Neural cell (in vitro differentiated cells): ENCODE results near the gene FMNL1.

Experiments
- EP300 ChIP-seq: fragments of 450-650 bp; conservative IDR thresholded peaks from 2 replicates; pipeline ENCODE4 v1.6.1; 2014; ENCODE audit warnings: antibody characterized with exemption, mild to moderate bottlenecking, moderate library complexity; ENCODE audit not compliant: poor library complexity, severe bottlenecking
- EZH2 ChIP-seq: fragments of 200-600, 300-800 bp; shearing (Covaris generic), sonication (generic); IDR thresholded peaks from 2 replicates; pipeline ENCODE4 v1.6.1; 2014; ENCODE audit warnings: antibody characterized with exemption, low read length, borderline replicate concordance, mild to moderate bottlenecking; ENCODE audit not compliant: insufficient read depth, poor library complexity, severe bottlenecking
- MXI1 ChIP-seq: fragments of 450-650 bp; conservative IDR thresholded peaks from 2 replicates; pipeline ENCODE4 v1.6.1; 2014; ENCODE audit warnings: antibody characterized with exemption, mild to moderate bottlenecking; ENCODE audit not compliant: poor library complexity, severe bottlenecking
- POLR2AphosphoS5 ChIP-seq: IDR thresholded peaks from 2 replicates; pipeline ENCODE4 v1.6.1; 2012
- RAD21 ChIP-seq: fragments of 450-650 bp; conservative IDR thresholded peaks from 2 replicates; pipeline ENCODE4 v1.6.1; 2014; ENCODE audit warnings: antibody characterized with exemption, mild to moderate bottlenecking, moderate library complexity
- REST ChIP-seq: IDR thresholded peaks from 2 replicates; pipeline ENCODE4 v1.6.1; 2012; ENCODE audit warnings: borderline replicate concordance
- SMC3 ChIP-seq: fragments of 450-650 bp; conservative IDR thresholded peaks from 2 replicates; pipeline ENCODE4 v1.6.1; 2014; ENCODE audit warnings: antibody characterized with exemption, mild to moderate bottlenecking, moderate library complexity; ENCODE audit not compliant: poor library complexity
- TF ChIP-seq, protein P1 (sequence below): fragments of 450-650 bp; IDR thresholded peaks from 2 replicates; pipeline ENCODE4 v1.5.1; 2014; ENCODE audit warnings: antibody characterized with exemption, mild to moderate bottlenecking, moderate library complexity; ENCODE audit not compliant: poor library complexity, severe bottlenecking

- TF ChIP-seq EZH2 = no peak
- no peak for TF ChIP-seq MXI1
- TF ChIP-seq, protein P1, sequence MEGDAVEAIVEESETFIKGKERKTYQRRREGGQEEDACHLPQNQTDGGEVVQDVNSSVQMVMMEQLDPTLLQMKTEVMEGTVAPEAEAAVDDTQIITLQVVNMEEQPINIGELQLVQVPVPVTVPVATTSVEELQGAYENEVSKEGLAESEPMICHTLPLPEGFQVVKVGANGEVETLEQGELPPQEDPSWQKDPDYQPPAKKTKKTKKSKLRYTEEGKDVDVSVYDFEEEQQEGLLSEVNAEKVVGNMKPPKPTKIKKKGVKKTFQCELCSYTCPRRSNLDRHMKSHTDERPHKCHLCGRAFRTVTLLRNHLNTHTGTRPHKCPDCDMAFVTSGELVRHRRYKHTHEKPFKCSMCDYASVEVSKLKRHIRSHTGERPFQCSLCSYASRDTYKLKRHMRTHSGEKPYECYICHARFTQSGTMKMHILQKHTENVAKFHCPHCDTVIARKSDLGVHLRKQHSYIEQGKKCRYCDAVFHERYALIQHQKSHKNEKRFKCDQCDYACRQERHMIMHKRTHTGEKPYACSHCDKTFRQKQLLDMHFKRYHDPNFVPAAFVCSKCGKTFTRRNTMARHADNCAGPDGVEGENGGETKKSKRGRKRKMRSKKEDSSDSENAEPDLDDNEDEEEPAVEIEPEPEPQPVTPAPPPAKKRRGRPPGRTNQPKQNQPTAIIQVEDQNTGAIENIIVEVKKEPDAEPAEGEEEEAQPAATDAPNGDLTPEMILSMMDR = no peak
- TF ChIP-seq REST = no peak
- TF ChIP-seq EP300 = no peak
- TF ChIP-seq POLR2AphosphoS5 = no peak
- no peak for TF ChIP-seq SMC3
- TF ChIP-seq RAD21 = no peak
These were observed 7.3 kb downstream of the FMNL1 start for GRCh38 chr17:45228763-45229539.
